ENCODE measurements around the gene SF3B1.
"Not testable (repeated sequence)": the region's sequence is repeated elsewhere in the genome, so short reads cannot be mapped to it uniquely, and the experiment has no call there.

The SF3B1 gene, protein sequence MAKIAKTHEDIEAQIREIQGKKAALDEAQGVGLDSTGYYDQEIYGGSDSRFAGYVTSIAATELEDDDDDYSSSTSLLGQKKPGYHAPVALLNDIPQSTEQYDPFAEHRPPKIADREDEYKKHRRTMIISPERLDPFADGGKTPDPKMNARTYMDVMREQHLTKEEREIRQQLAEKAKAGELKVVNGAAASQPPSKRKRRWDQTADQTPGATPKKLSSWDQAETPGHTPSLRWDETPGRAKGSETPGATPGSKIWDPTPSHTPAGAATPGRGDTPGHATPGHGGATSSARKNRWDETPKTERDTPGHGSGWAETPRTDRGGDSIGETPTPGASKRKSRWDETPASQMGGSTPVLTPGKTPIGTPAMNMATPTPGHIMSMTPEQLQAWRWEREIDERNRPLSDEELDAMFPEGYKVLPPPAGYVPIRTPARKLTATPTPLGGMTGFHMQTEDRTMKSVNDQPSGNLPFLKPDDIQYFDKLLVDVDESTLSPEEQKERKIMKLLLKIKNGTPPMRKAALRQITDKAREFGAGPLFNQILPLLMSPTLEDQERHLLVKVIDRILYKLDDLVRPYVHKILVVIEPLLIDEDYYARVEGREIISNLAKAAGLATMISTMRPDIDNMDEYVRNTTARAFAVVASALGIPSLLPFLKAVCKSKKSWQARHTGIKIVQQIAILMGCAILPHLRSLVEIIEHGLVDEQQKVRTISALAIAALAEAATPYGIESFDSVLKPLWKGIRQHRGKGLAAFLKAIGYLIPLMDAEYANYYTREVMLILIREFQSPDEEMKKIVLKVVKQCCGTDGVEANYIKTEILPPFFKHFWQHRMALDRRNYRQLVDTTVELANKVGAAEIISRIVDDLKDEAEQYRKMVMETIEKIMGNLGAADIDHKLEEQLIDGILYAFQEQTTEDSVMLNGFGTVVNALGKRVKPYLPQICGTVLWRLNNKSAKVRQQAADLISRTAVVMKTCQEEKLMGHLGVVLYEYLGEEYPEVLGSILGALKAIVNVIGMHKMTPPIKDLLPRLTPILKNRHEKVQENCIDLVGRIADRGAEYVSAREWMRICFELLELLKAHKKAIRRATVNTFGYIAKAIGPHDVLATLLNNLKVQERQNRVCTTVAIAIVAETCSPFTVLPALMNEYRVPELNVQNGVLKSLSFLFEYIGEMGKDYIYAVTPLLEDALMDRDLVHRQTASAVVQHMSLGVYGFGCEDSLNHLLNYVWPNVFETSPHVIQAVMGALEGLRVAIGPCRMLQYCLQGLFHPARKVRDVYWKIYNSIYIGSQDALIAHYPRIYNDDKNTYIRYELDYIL

DNA sequence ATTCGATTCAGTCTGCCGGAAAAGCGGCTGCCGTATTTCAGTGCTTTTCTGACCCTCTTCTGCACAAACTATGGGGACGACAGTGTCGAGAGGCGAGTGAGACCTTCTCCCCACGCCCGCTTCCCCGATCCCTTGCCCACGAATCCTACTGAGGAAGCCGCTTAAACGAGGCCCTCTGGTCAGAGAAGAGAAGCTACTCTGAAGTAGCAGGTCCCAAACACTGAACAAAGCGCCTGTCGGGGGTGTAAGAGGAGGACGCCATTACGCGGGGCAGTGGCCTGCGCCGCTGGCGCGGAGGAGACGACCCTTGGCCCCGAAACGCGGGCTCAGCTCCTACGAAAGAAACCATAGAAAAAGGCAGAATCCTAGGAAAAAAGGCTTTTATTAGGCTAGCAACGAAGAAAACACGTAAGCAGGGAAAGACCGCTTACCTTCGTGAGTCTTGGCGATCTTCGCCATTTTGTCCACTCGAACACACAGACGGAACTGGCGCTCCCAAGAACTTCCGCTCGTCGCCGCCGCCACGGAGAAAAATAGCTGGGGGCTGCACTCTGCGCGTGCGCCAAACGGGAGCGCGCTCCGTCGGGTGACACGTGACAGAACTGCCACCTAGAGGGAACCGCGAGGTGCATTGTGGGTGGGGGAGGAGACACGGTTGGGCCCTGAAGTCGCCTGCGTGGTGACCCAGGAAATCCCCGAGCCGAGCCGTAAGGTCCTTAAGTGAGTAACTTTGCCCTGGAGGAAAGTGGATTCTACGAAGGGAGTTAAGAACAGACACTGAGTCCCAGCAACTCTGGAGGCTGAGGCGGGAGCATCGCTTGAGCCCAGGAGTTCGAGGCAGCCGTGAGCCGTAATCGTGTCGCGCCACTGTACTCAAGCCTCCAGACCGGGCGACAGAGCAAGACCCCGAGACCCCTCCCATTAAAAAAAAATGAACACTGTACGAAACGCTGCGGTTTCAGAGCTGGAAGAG, at the start of gene SF3B1:
TSS of gene SF3B1 (minus strand) at position 488 of the 973 bp plus-strand sequence. CDS start at position 459, 29 bp downstream.
- DNase-seq (ENCODE audit: low spot score), result peak; percentile 97

DNA sequence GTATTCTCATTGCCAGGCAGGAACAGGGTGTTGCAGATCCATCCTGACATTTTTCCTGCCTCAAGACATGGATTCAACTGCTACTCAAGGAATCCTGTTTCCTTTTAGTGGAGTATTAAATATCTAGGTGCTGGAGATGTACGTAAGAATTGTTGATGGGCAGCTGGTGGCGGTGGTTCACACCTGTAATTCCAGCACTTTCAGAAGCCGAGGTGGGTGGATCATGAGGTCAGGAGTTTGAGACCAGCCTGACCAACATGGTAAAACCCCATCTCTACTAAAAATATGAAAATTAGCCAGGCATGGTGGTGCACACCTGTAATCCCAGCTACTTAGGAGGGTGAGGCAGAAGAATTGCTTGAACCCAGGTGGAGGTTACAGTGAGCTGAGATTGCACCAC, 49.4 kb upstream of the SF3B1 start:
- not testable (repeated sequence) for DNase-seq (ENCODE audit: low spot score)

DNA sequence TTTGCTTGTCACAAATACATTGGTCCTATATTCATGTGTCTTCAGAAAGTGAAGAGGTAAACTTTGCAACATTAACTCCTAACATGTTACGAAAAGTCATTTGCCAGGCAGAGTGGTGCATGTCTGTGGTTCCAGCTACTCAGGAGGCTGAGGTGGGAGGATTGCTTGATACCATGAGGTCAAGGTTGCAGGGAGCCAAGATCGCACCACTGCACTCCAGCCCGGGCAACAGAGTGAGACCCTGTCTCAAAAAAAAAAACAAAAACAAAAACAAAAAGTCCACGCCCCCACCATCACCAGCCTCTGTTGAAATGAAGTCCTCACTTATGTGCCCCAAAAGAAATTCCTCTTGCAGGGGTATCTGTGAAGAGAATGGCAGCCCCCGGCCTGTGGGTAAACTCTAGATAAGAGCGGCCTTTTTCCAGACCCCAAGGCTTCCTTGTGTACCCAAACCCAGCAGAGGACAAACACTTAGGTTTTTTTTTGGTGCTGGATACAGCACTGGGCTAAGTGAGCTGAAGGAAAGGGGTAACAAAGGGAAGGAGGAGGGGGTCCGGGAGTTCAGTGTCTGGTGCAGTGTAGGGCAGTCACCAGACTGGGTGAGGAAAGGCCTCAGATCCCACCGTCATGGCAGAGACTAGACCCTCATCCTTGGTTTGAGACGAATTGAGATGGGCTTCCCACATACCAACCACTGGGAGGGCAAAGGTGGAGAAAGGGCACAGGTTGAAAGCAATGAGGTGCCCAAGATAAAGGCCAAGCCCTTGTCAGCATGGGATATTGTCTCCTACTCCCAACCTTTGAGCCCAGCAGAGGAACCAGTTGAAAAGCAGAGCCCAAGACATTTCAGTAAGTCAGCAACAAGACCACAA, 45.6 kb upstream of the SF3B1 start:
- DNase-seq (ENCODE audit: low spot score), result no peak

DNA sequence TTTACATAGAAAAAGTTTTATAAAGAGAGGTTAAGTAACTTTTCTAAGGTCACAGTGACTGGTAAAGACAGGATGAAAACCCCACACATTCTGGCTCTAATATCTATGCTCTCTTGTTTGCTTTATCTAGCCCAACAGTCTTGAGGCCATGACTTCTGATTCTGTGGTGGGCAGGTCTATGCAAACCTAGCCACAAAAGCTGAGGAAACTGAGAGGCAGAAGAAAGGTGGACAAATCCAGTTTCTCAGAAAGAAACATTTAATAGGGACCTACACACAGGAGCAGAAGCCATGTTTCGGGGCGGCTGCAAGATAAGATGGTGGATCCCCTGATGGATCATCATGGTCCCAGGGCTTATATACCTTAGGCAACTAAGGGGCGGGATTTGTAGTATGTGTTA, 43.0 kb upstream of the SF3B1 start:
- DNase-seq (ENCODE audit: low spot score), result no peak

DNA sequence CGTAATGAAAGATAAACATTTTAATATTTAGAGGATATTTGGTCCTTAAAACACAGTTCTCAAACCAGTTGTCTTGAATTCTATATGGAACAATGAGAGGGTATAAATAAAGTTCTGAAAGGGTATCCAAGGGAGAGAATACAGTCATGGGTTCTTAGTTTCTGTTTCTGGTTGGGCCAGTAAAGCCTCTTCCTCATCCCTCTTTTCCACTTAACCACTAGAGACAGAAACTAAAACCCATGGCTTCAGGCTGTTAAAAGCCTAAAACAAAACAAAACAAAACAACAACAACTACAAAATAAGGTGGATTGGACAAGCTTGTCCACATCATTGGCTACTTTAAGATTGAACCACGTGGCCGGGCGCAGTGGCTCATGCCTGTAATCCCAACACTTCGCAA, 37.3 kb upstream of the SF3B1 start:
- DNase-seq (ENCODE audit: low spot score), result no peak

DNA sequence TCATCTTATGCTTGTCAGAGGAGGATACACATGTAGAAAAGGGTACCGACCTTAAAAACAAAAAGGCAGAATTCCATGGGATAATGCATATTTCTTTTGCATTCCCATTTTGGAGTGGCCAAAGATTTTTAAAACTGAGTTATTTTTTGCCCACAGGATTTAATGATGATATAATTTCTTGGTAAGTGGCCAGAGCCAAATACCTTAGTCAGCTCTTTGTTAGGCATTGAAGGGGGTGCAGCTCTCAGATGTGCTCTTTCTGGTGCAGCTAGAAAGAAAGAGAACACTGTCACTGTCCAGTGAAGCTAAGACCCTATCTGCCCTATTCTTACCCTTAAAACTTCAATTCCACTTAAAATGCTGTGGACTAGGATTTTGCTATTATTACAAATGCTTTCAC, 29.3 kb upstream of the SF3B1 start:
- no peak for DNase-seq (ENCODE audit: low spot score)

DNA sequence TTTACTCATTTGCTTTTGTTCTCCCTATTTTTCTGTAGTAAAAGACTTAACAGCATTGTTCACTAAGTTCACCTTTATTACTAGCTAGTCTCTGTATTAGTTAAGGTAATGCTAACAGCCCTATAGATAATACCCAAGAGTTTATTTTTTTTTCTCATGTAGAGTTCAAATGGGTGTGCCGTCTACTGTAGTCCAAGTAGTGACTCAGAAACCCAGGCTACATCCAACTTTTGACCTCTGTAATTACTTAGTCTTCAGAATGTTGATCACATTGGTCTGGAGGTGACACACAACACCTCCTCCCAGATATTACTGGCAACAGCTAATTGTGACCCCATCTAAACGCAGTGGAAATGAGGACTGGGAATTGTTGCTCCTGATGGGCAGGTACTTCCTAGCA, 26.2 kb upstream of the SF3B1 start:
- DNase-seq (ENCODE audit: low spot score), result no peak

DNA sequence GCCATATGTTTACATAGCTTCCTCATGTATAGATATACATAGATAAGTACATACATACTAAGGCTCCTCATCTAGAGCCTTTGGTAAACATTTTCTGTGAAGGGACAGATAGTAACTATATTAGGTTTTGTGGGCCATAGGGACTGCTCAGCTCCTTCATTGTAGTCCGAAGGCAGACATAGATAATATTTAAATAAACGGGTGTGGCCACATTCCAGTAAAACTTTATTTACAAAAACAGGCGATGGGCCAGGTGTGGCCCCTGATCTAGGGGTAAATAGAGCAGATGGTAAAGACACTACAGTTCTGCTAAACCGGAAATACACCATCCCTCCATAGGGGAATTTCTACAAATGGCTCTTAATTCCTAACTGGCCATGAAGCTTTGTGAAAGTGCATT, 25.8 kb upstream of the SF3B1 start:
- no peak for DNase-seq (ENCODE audit: low spot score)

DNA sequence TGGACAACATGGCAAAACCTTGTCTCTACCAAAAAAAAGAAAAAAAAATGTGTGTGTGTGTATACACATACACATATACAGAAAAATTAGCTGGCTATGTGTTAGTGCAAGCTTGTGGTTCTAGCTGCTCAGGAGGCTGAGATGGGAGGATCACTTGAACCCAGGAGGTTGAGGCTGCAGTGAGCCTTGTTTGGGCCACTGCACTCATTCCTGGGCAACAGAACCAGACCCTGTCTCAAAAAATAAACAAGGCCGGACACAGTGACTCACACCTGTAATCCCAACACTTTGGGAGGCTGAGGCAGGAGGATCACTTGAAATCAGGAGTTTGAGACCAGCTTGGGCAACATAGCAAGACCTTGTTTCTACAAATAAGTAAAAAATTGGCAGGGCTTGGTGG, 20.6 kb upstream of the SF3B1 start:
- DNase-seq (ENCODE audit: low spot score), result no peak

DNA sequence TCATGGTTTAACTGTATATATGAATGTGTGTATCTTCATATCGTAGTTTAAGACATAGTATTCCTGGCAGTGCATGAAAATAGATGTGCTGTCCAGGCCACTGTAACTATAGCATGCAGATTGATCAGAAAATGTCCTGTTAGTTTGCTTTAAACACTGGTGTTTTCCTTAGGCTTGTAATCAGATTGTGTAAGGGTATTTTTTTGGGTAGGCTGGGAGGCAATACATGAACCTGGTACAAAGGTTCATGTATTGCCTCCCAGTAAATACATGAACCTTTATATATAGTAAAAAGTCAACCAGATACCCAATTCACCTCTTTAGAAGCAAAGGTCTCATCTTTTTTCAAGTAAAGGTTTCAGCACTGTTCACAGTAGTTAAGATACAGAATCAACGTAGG, 20.1 kb upstream of the SF3B1 start:
- DNase-seq (ENCODE audit: low spot score), result no peak

DNA sequence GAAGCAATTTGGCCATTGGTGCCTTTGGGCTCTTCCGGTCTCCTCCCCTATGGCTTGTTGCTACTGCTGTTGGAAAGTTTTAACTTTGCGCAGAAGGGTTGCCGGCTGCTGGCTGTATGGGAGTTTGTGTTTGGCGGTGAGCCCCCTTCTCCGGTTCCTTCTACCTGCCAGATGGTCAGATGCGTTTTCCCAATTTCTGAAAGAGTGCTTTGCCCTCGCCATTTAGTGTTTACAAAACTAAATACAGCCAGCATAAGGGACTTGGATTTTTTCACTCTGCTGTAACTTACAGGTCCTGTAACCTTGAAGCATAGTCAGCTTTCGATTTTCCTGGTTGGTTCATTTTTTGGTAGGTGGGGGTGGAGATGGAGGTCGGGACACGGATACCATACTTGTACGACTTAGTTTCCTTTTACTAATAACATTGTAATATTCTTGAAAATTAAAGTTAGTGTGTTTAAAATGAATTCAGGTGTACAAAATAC, 19.1 kb upstream of the SF3B1 start:
- DNase-seq (ENCODE audit: low spot score), result peak; percentile 88

DNA sequence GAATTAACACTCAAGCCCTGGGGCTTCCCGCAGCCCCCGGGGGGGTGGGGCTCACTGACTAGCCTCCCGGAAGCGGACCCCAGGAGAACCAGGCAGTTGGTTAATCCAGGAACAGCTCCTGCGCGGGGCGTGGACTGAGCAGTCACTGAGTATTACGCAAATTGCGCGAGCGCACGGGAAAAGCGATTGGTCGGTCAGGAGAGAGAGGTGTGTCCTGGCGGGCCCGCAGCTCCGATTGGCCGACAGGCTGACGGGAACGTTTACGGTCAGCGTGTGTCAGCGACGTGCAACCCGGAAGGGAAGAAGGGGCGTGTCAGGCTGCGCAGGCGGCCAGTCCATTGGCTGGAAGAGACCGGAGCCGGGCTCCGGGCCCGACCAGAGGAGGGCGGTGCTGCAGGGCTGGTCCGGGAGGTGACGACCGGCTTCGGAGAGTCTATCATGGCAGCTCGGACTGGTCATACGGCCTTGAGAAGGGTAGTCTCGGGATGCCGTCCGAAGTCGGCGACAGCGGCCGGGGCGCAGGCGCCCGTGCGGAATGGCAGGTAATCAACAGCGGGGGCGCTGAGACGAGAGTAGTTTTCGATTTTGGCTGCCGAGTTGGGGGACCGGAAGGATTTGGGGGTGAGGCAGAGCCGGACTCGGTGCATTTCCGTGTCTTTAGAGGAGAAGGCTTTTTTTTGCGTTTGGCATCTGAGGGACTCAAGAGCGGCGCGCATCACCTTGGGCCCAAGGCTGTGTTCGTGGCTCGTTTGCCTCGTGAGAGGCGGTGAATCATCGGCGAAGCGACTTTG, 18.5 kb upstream of the SF3B1 start, which contains the start of gene COQ10B:
TSS of gene COQ10B (plus strand) at position 430 of the 791 bp plus-strand sequence. CDS start at position 439, 9 bp downstream.
- peak; percentile 98 for DNase-seq (ENCODE audit: low spot score)

DNA sequence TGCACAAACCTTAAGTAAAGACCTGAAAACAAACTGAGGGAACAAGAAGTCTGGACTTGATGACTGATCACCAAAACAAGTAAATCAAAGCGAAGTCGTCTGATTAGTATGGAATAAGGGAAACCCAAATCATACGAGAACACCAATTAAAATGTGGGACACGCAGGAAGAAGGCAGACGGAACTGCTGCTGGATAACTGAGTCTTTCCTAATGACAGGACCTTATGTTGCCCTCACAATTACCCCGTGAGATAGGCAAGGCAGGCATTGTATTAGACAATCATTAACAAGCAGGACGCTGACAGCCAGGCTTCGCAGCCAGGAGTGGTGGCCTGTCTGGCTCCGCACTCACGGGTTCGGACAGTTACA, 17.9 kb upstream of the SF3B1 start:
- peak; percentile 34 for DNase-seq (ENCODE audit: low spot score)

DNA sequence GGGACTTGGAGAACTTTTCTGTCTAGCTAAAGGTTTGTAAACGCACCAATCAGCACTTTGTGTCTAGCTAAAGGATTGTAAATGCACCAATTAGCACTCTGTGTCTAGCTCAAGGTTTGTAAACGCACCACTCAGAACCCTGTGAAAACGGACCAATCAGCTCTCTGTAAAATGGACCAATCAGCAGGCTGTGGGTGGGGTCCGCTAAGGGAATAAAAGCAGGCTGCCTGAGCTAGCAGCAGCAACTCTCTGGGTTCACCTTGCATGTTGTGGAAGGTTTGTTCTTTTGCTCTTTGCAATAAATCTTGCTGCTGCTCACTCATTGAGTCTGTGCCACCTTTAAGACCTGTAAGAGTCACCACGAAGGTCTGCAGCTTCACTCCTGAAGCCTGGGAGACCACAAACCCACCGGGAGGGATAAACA, 16.1 kb upstream of the SF3B1 start:
- DNase-seq (ENCODE audit: low spot score), result not testable (repeated sequence)

DNA sequence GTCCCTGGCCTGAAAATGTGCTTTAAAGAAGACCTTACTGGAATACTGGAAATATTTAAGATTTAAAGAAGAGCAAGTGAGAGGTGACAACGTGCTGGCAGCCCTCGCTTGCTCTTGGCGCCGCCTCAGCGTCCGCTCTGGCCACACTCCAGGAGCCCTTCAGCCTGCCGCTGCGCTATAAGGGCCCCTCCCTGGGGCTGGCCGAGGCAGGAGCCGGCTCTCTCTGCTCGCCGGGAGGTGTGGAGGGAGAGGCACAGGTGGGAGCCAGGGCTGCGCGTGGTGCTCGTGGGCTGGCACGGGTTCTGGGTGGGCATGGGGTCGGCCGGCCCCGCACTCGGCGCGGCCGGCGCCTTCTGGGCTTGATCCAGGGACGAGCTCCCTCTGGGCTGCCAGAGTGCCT, 15.6 kb upstream of the SF3B1 start:
- DNase-seq (ENCODE audit: low spot score), result no peak

DNA sequence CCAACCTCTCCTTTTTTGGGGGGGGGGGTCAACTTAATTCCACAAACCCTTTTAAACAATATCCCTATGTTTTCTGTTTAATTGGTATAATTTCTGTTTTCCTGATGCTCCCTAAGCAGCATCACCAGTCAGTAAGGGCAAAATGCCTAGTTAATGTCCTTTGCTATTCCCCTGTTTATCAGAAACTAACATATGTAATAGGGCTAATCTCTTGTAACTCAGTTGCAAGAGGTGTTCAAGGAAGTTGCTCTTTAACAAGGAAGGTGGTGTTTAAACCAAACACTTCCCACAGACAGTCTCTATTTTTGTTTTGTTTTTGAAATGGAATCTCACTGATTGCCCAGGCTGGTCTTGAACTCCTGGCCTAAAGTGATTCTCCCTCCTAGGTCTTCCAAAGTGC, 12.0 kb upstream of the SF3B1 start:
- DNase-seq (ENCODE audit: low spot score), result no peak

DNA sequence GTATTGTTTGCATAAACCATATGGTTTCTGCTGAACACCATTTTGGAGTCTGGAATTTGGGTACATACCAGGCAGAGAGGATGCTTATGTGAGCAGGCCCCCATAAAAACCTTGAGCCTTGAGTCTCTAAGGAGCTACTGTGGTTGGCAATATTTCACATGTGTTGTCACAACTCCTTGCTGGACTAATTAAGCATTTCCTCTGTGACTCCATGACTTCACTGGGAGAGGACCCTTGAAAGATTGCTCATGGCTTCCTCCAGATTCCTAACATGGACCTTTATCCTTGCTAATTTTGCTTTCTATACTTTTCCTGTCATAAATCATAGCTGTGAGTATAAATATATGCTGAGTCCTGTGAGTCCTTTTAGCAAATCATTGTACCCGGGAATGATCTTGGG, 10.9 kb upstream of the SF3B1 start:
- no peak for DNase-seq (ENCODE audit: low spot score)

DNA sequence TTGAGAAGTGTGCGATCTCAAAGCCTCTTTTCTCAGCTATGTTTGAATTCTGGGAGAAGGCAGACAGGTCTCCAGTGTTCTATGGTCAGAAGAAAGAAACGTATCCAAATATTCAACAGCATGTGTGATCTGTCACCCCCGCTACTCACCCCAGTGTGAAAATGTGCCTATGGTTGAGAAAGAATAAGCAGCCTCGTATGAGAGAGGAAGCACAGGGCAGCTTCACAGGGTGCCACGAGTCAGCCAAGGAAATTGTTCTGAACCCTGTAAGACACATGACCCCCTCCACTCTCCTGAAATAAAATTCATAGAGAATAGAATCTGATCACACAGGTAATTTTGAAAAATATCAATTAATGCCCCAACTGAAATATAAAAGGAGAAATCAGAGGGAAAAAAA, 8.0 kb upstream of the SF3B1 start:
- DNase-seq (ENCODE audit: low spot score), result no peak

DNA sequence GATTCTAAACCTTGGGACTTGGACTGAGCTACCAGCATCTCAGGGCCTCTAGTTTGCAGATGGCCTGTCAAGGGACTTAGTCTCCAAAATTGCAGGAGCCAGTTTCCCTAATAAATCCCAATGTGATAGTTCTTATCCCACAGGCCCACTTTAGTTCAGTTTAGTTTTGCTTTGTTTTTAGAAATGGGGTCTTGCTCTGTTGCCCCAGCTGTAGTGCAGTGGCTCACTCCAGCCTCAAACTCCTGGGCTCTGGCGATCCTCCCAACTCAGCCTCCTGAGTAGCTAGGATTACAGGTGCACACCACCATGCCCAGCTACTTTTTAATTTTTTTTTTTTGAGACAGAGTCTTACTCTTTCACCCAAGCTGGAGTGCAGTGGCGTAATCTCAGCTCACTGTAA, 2.6 kb upstream of the SF3B1 start:
- DNase-seq (ENCODE audit: low spot score), result no peak

Measured in COLO829 (cell line).